Measurements from ENCODE around the gene SLC25A10. TPM values are rescaled to one million over a fixed set of nuclear protein-coding genes. Genes with fewer than 3 reads are reported as not detected.

The SLC25A10 gene
- total RNA-seq, 1 donor from 2014 or later, result 9.1 TPM

GRCh38 chr17:81740395-81740961 lies 28.4 kb downstream of the SLC25A10 start:
- H3K36me3 Mint-ChIP-seq, result peaks cover 2% of the 10 kb centered on the region
- DNase-seq (ENCODE audit: low spot score), result no peak
- Histone ChIP-seq H4K20me1 (ENCODE audit: low read depth) (no peaks in the 10 kb centered on the region), H3K27ac (no peak overlapping the region), H3K27me3 (no peaks in the 10 kb centered on the region), H3K79me2 (ENCODE audit: low read depth) (no peaks in the 10 kb centered on the region), H3F3A (ENCODE audit: low read depth) (peaks cover 10% of the 10 kb centered on the region), H3K4me3 (no peak overlapping the region), H3K9ac (no peak overlapping the region), H3K36me3 (no peaks in the 10 kb centered on the region), H3K9me3 (ENCODE audit: low read depth) (no peaks in the 10 kb centered on the region), H3K4me2 (no peak overlapping the region), H3K4me1 (no peaks in the 10 kb centered on the region), H2AFZ (replicated peaks) (no peak overlapping the region)
- H3K27me3 Mint-ChIP-seq (ENCODE audit: insufficient read depth, low read depth), result peaks cover 11% of the 10 kb centered on the region
- no peak overlapping the region for H3K4me3 Mint-ChIP-seq
- H3K9me3 Mint-ChIP-seq, result peaks cover 2% of the 10 kb centered on the region
- no peaks in the 10 kb centered on the region for H3K4me1 Mint-ChIP-seq
- TF ChIP-seq, protein P1, sequence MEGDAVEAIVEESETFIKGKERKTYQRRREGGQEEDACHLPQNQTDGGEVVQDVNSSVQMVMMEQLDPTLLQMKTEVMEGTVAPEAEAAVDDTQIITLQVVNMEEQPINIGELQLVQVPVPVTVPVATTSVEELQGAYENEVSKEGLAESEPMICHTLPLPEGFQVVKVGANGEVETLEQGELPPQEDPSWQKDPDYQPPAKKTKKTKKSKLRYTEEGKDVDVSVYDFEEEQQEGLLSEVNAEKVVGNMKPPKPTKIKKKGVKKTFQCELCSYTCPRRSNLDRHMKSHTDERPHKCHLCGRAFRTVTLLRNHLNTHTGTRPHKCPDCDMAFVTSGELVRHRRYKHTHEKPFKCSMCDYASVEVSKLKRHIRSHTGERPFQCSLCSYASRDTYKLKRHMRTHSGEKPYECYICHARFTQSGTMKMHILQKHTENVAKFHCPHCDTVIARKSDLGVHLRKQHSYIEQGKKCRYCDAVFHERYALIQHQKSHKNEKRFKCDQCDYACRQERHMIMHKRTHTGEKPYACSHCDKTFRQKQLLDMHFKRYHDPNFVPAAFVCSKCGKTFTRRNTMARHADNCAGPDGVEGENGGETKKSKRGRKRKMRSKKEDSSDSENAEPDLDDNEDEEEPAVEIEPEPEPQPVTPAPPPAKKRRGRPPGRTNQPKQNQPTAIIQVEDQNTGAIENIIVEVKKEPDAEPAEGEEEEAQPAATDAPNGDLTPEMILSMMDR (IDR thresholded peaks at IDR 0.05), result no peak
- no peak for TF ChIP-seq EZH2 (IDR thresholded peaks at IDR 0.05)
- no peak overlapping the region for H3K27ac Mint-ChIP-seq

DNA sequence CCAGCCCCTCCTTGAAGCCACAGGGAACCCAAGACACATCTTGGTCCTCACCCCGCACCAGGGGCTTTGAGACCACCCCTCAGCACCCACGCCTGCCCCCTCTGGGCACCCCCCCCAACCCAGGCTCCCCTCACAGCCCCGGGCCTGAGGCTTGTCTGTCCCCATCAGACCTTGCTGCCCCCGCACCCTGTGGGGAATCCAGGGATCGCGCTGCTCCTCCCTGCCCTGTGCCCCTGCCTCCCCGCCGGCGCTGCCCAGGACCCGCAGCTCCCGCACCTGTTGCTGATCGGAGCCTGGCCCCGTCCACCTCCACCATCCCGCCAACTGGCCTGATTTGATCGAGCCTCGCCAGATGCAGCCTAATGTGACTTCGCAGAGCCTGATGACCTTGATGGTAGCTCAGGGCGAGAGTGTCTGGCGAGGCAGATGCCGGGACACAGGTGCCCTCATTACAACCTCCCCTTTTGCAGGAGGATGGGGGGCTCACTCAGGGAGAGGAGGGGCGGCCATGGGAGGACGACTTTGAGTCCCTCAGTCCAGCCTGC lies 29.0 kb downstream of the SLC25A10 start:
- Histone ChIP-seq H3K27me3 (no peaks in the 10 kb centered on the region), H4K20me1 (ENCODE audit: low read depth) (no peaks in the 10 kb centered on the region), H3K9me3 (ENCODE audit: low read depth) (no peaks in the 10 kb centered on the region), H2AFZ (replicated peaks) (no peak overlapping the region), H3K4me3 (no peak overlapping the region), H3K9ac (no peak overlapping the region), H3K4me1 (no peaks in the 10 kb centered on the region), H3K4me2 (no peak overlapping the region), H3K79me2 (ENCODE audit: low read depth) (no peaks in the 10 kb centered on the region), H3F3A (ENCODE audit: low read depth) (peaks cover 10% of the 10 kb centered on the region), H3K27ac (no peak overlapping the region), H3K36me3 (no peaks in the 10 kb centered on the region)
- H3K27me3 Mint-ChIP-seq (ENCODE audit: insufficient read depth, low read depth), result peaks cover 9% of the 10 kb centered on the region
- no peak overlapping the region for H3K27ac Mint-ChIP-seq
- no peak overlapping the region for H3K4me3 Mint-ChIP-seq
- DNase-seq (ENCODE audit: low spot score), result no peak
- TF ChIP-seq EZH2 (IDR thresholded peaks at IDR 0.05), result no peak
- TF ChIP-seq, protein P1 (IDR thresholded peaks at IDR 0.05), result no peak
- H3K36me3 Mint-ChIP-seq, result peaks cover 2% of the 10 kb centered on the region
- H3K4me1 Mint-ChIP-seq, result no peaks in the 10 kb centered on the region
- peaks cover 2% of the 10 kb centered on the region for H3K9me3 Mint-ChIP-seq

DNA sequence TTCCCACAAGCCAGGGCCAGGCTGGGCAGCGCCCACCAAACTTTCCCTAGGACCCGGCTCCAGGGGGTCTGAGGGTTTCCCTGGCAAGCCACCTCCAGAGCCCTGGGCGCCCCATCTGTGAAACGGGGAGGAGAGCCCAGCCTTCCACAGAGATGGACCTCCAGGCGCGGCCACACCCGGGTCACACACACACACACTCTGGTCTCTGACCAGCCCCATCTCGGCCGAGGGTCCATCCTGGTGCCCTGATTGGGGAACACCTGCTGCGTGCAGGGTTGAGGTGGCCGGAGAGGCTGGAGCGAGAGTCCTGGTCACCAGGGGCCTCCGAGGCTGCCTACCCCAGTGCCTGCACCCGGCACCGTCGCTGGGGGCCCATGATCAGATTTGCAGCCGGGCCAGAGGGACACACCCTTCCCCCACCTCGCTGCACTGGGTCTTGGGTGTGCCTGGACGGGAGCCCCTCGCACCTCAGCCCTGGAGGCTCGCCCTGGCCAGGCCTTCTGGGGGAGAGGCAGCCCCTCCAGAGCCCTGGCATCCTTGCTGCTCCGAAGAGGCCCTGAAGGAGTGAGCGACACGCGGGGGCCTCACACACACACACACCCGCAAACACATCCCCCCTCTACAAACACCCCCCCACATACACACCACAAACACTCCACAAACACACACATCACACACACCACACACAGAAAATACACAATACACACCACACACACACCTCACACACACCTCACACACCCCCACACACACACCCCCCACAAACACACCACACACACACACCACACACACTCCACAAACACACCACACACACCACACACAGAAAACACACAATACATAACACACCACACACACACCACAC lies 29.7 kb downstream of the SLC25A10 start:
- H3K4me1 Mint-ChIP-seq, result no peaks in the 10 kb centered on the region
- no peak overlapping the region for H3K27ac ChIP-seq
- H2AFZ ChIP-seq (replicated peaks), result no peak overlapping the region
- no peaks in the 10 kb centered on the region for H3K9me3 ChIP-seq (ENCODE audit: low read depth)
- DNase-seq (ENCODE audit: low spot score), result no peak
- peaks cover 2% of the 10 kb centered on the region for H3K9me3 Mint-ChIP-seq
- peak overlapping the region; percentile 62 for H3K4me3 Mint-ChIP-seq
- peak overlapping the region; percentile 23 for H3K27ac Mint-ChIP-seq
- H3K4me3 ChIP-seq, result no peak overlapping the region
- H3K27me3 ChIP-seq, result no peaks in the 10 kb centered on the region
- H3K4me1 ChIP-seq, result no peaks in the 10 kb centered on the region
- no peaks in the 10 kb centered on the region for H3K79me2 ChIP-seq (ENCODE audit: low read depth)
- H3K27me3 Mint-ChIP-seq (ENCODE audit: insufficient read depth, low read depth), result peaks cover 9% of the 10 kb centered on the region
- H3K9ac ChIP-seq, result no peak overlapping the region
- TF ChIP-seq, protein P1 (IDR thresholded peaks at IDR 0.05), result no peak
- TF ChIP-seq EZH2 (IDR thresholded peaks at IDR 0.05) (no peak), EZH2phosphoT487 (IDR thresholded peaks at IDR 0.05) (no peak)
- H3K36me3 Mint-ChIP-seq, result peaks cover 2% of the 10 kb centered on the region
- H3K36me3 ChIP-seq, result no peaks in the 10 kb centered on the region
- peaks cover 10% of the 10 kb centered on the region for H3F3A ChIP-seq (ENCODE audit: low read depth)
- H4K20me1 ChIP-seq (ENCODE audit: low read depth), result no peaks in the 10 kb centered on the region
- H3K4me2 ChIP-seq, result no peak overlapping the region

Small RNA genes lying within 50 kb of the gene (microRNA-seq; reads per million reads assigned to microRNA genes)
- gene MIR6786, result not detected

Small RNA genes lying within 50 kb of the gene (small RNA-seq; reads per million reads assigned to genes)
- not detected for gene MIR6786

Other genes starting within 250 kb of the SLC25A10 start
- 1,228 and 2,405 TPM in 2 replicates for gene ACTG1, start 199.5 kb upstream of the SLC25A10 start, total RNA-seq (ENCODE audit: low replicate concordance)
- 0.28 TPM in 1 of 2 replicates, not detected in the other for gene FSCN2, start 183.9 kb upstream of the SLC25A10 start, total RNA-seq (ENCODE audit: low replicate concordance)
- gene FAAP100, start 159.9 kb upstream of the SLC25A10 start, total RNA-seq (ENCODE audit: low replicate concordance), result 9.7 and 36.5 TPM in 2 replicates
- 44.1 and 58.7 TPM in 2 replicates for gene NPLOC4, start 75.2 kb upstream of the SLC25A10 start, total RNA-seq (ENCODE audit: low replicate concordance)
- gene TSPAN10, start 75.1 kb upstream of the SLC25A10 start, total RNA-seq (ENCODE audit: low replicate concordance), result 0.93 and 2.2 TPM in 2 replicates
- gene PDE6G, start 55.7 kb upstream of the SLC25A10 start, total RNA-seq (ENCODE audit: low replicate concordance), result not detected in 2 replicates
- 11.9 and 51.4 TPM in 2 replicates for gene OXLD1, start 45.7 kb upstream of the SLC25A10 start, total RNA-seq (ENCODE audit: low replicate concordance)
- gene CCDC137, start 45.5 kb upstream of the SLC25A10 start, total RNA-seq (ENCODE audit: low replicate concordance), result 22.4 and 27.8 TPM in 2 replicates
- 31.2 and 40.3 TPM in 2 replicates for gene ARL16, start 28.5 kb upstream of the SLC25A10 start, total RNA-seq (ENCODE audit: low replicate concordance)
- gene HGS, start 28.3 kb upstream of the SLC25A10 start, total RNA-seq (ENCODE audit: low replicate concordance), result 46.2 and 79.3 TPM in 2 replicates
- 13.2 and 30.9 TPM in 2 replicates for gene MRPL12, start 8.9 kb upstream of the SLC25A10 start, total RNA-seq (ENCODE audit: low replicate concordance)
- not detected in 2 replicates for gene GCGR, start 91.9 kb downstream of the SLC25A10 start, total RNA-seq (ENCODE audit: low replicate concordance)
- gene MCRIP1, start 121.0 kb downstream of the SLC25A10 start, total RNA-seq (ENCODE audit: low replicate concordance), result 45.6 and 110 TPM in 2 replicates
- 0.12 TPM in 1 of 2 replicates, not detected in the other for gene PPP1R27, start 122.8 kb downstream of the SLC25A10 start, total RNA-seq (ENCODE audit: low replicate concordance)
- gene P4HB, start 148.3 kb downstream of the SLC25A10 start, total RNA-seq (ENCODE audit: low replicate concordance), result 203 and 344 TPM in 2 replicates
- 25.1 and 47.9 TPM in 2 replicates for gene ARHGDIA, start 159.1 kb downstream of the SLC25A10 start, total RNA-seq (ENCODE audit: low replicate concordance)
- 140 and 156 TPM in 2 replicates for gene ALYREF, start 179.3 kb downstream of the SLC25A10 start, total RNA-seq (ENCODE audit: low replicate concordance)
- gene ANAPC11, start 179.4 kb downstream of the SLC25A10 start, total RNA-seq (ENCODE audit: low replicate concordance), result 100 and 220 TPM in 2 replicates
- 2.8 TPM in 1 of 2 replicates, not detected in the other for gene NPB, start 190.0 kb downstream of the SLC25A10 start, total RNA-seq (ENCODE audit: low replicate concordance)
- gene PCYT2, start 199.1 kb downstream of the SLC25A10 start, total RNA-seq (ENCODE audit: low replicate concordance), result 6.8 and 17.0 TPM in 2 replicates
- gene SIRT7, start 205.9 kb downstream of the SLC25A10 start, total RNA-seq (ENCODE audit: low replicate concordance), result 5.1 and 15.2 TPM in 2 replicates
- 8.1 and 12.9 TPM in 2 replicates for gene MAFG, start 215.5 kb downstream of the SLC25A10 start, total RNA-seq (ENCODE audit: low replicate concordance)
- 32.6 and 72.2 TPM in 2 replicates for gene PYCR1, start 225.0 kb downstream of the SLC25A10 start, total RNA-seq (ENCODE audit: low replicate concordance)
- gene MYADML2, start 234.9 kb downstream of the SLC25A10 start, total RNA-seq (ENCODE audit: low replicate concordance), result 0.11 TPM in 1 of 2 replicates, not detected in the other
- 0.25 TPM in 1 of 2 replicates, not detected in the other for gene NOTUM, start 248.9 kb downstream of the SLC25A10 start, total RNA-seq (ENCODE audit: low replicate concordance)